GM06990 (cell line): ENCODE results near the gene IL27RA.
"Not testable (repeated sequence)": the region's sequence is repeated elsewhere in the genome, so short reads cannot be mapped to it uniquely, and the experiment has no call there.

ENCODE experiments used
- DNase-seq: peaks from one replicate; pipeline ENCODE4 v3.0.0-alpha.2; 2011; ENCODE audit not compliant: insufficient read length; ENCODE audit errors: extremely low read depth
- H3K27me3 ChIP-seq: replicated peaks from 2 replicates; pipeline ENCODE4 v1.6.0; 2011; ENCODE audit warnings: low read length; ENCODE audit not compliant: control insufficient read depth, insufficient read depth
- H3K36me3 ChIP-seq: 2 replicates; pipeline ENCODE4 v1.5.1; 2011; ENCODE audit warnings: low read length; ENCODE audit not compliant: control insufficient read depth, insufficient read depth
- H3K4me3 ChIP-seq: replicated peaks from 2 replicates; pipeline ENCODE4 v1.5.1; 2011; ENCODE audit warnings: low read depth, mild to moderate bottlenecking, control low read depth, low read length
- CTCF ChIP-seq: IDR thresholded peaks from 2 replicates; pipeline ENCODE4 v1.5.1; 2011; ENCODE audit warnings: low read length, control low read depth, mild to moderate bottlenecking, inconsistent platforms; ENCODE audit not compliant: insufficient read depth, poor library complexity, severe bottlenecking

Gene IL27RA

DNA sequence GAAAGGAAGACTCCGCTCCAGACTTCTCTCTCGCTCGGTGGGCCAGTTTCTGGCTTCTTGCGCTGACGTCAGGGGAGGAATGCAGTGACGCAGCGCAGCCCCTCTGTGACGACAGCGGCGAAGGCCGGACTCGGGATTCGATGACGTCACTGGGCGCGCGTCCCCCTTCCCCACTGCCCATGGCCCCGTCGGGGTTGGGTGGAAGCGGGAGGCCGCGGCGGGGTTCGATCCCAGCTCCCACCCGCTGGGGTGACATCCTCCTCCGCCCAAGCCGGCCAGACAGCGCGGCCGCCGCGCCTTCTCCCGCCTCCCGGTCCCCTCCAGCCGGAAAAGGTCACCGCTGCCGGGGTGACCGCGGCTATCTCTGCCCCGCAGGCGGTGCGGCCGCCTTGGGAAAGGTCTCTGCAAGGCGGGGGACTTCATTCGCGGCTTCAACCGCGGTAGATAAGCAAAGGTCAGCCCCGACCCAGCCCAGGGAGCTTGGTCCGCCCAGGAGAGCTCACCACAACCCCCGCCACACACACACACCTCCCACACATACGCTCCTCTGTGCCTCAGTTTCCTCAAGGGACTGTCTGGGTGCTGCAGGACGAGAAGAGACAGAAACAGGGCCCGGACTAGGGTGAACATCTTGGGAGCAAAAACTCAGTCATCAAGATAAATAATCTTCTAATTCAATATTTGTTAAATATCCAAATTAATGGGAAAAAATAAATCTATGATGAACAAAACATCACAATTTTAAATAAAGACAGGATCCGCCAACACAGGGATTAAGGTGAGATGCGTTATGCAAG lies 24.6 kb upstream of the IL27RA start:
- no peaks in the 10 kb centered on the region for H3K36me3 ChIP-seq
- H3K4me3 ChIP-seq, result peak overlapping the region; percentile 84
- no peak for TF ChIP-seq CTCF
- H3K27me3 ChIP-seq, result no peaks in the 10 kb centered on the region
- no peak for DNase-seq

- DNase-seq, result no peak
- no peaks in the 10 kb centered on the region for H3K36me3 ChIP-seq
- H3K4me3 ChIP-seq, result no peak overlapping the region
- no peak for TF ChIP-seq CTCF
- H3K27me3 ChIP-seq, result no peaks in the 10 kb centered on the region
Measured at GRCh38 chr19:14012378-14012915, 19.1 kb upstream of the IL27RA start.

- Histone ChIP-seq H3K4me3 (peak overlapping the region; percentile 37; the same call in 1 of the 2 replicates), H3K36me3 (no peaks in the 10 kb centered on the region), H3K27me3 (no peaks in the 10 kb centered on the region)
- no peak for TF ChIP-seq CTCF
- peak; percentile 73 for DNase-seq
Measured at GRCh38 chr19:14015524-14016035, 16.0 kb upstream of the IL27RA start.

DNA sequence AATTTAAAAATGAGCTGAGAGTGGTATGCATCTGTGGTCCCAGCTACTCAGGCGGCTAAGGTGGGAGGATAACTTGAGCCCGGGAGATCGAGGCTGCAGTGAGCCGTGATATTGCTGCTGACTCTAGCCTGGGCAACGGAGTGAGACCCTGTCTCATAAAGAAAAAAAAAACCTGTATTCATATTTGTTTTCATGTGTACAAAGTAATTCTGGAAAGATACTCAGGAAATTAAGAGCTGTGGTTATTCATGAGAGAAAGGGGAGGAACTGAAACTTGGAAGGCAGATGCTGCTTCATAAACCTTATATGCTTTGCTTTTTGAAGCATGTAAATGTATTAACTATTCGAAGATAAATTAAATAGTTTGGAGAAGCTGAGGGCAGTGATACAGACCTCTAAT lies 12.5 kb upstream of the IL27RA start:
- no peak for TF ChIP-seq CTCF
- H3K36me3 ChIP-seq, result no peaks in the 10 kb centered on the region
- H3K4me3 ChIP-seq, result no peak overlapping the region; the same call in 1 of the 2 replicates
- DNase-seq, result no peak
- H3K27me3 ChIP-seq, result no peaks in the 10 kb centered on the region

GRCh38 chr19:14019739-14020138 lies 11.8 kb upstream of the IL27RA start:
- not testable (repeated sequence) for DNase-seq, H3K4me3 ChIP-seq, H3K27me3 ChIP-seq, H3K36me3 ChIP-seq

DNA sequence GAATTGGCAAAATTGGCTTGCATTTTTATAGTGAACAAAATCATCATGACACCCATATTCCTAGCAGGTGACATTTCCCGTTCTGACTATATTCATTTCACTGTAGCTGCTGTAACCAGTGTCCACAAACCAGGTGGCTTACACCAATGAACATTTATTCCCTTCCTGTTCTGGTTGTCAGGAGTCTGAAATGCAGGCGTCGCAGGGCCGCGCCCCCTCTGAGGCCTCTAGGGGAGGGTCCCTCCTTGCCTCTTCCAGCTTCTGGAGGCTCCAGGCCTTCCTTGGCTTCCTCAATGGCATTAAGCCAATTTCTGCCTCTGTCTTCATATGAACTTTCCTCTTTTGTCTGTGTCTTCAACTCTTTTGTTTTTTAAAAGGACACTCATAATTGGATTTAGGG lies 10.1 kb upstream of the IL27RA start:
- no peak for DNase-seq
- H3K4me3 ChIP-seq, result no peak overlapping the region
- TF ChIP-seq CTCF, result no peak
- no peaks in the 10 kb centered on the region for H3K36me3 ChIP-seq
- no peaks in the 10 kb centered on the region for H3K27me3 ChIP-seq
